GM23248 (cell line): ENCODE results near the gene RASSF5. TPM values are rescaled to one million over a fixed set of nuclear protein-coding genes. Genes with fewer than 3 reads are reported as not detected.

Experiments
- DNase-seq: peaks from one replicate; pipeline ENCODE4 v3.0.0-alpha.2; 2015
- H2AFZ ChIP-seq: fragments of 200-600 bp; sonication (generic); 2 replicates; pipeline ENCODE4 v1.6.1; 2016; ENCODE audit warnings: antibody characterized with exemption
- H3F3A ChIP-seq: fragments of 200-600 bp; sonication (generic); 2 replicates; pipeline ENCODE4 v1.6.1; 2016; ENCODE audit warnings: mild to moderate bottlenecking, antibody characterized with exemption, mixed run types; ENCODE audit not compliant: insufficient read depth
- H3K27ac ChIP-seq: fragments of 200-600 bp; sonication (generic); 2 replicates; pipeline ENCODE4 v1.5.1; 2016; ENCODE audit warnings: mild to moderate bottlenecking
- H3K27me3 ChIP-seq: fragments of 200-600 bp; sonication (generic); replicated peaks from 2 replicates; pipeline ENCODE4 v1.6.1; 2016; ENCODE audit warnings: mild to moderate bottlenecking; ENCODE audit not compliant: insufficient read depth
- H3K36me3 ChIP-seq: fragments of 200-600 bp; sonication (generic); 2 replicates; pipeline ENCODE4 v1.6.1; 2016; ENCODE audit warnings: low read depth, mild to moderate bottlenecking
- H3K4me1 ChIP-seq: fragments of 200-600 bp; sonication (generic); 2 replicates; pipeline ENCODE4 v1.6.1; 2016; ENCODE audit warnings: mild to moderate bottlenecking; ENCODE audit not compliant: insufficient read depth
- H3K4me2 ChIP-seq: fragments of 200-600 bp; sonication (generic); one replicate; pipeline ENCODE4 v1.6.1; 2016; ENCODE audit warnings: mild to moderate bottlenecking; ENCODE audit not compliant: unreplicated experiment
- H3K4me3 ChIP-seq: fragments of 200-600 bp; sonication (generic); 2 replicates; pipeline ENCODE4 v1.5.1; 2016; ENCODE audit warnings: mild to moderate bottlenecking
- H3K79me2 ChIP-seq: fragments of 200-600 bp; sonication (generic); 2 replicates; pipeline ENCODE4 v1.6.1; 2016; ENCODE audit warnings: mild to moderate bottlenecking; ENCODE audit not compliant: insufficient read depth
- H3K9ac ChIP-seq: fragments of 200-600 bp; sonication (generic); 2 replicates; pipeline ENCODE4 v1.6.1; 2016; ENCODE audit warnings: mild to moderate bottlenecking
- H3K9me2 ChIP-seq: fragments of 200-600 bp; sonication (generic); 2 replicates; pipeline ENCODE4 v1.6.1; 2016; ENCODE audit warnings: mixed run types, mild to moderate bottlenecking, moderate library complexity; ENCODE audit not compliant: insufficient read depth
- H3K9me3 ChIP-seq: fragments of 200-600 bp; sonication (generic); one replicate; pipeline ENCODE4 v1.6.1; 2017; ENCODE audit warnings: low read depth
- H4K20me1 ChIP-seq: fragments of 200-600 bp; sonication (generic); 2 replicates; pipeline ENCODE4 v1.6.0; 2016; ENCODE audit not compliant: insufficient read depth
- EZH2 ChIP-seq: fragments of 200-600 bp; sonication (generic); IDR thresholded peaks from 2 replicates; pipeline ENCODE4 v1.6.1; 2018; ENCODE audit warnings: antibody characterized with exemption, mild to moderate bottlenecking; ENCODE audit not compliant: insufficient read depth, poor library complexity, severe bottlenecking
- EZH2phosphoT487 ChIP-seq: fragments of 200-600 bp; sonication (generic); IDR thresholded peaks from 2 replicates; pipeline ENCODE4 v1.6.1; 2018; ENCODE audit warnings: antibody characterized with exemption, moderate library complexity, mild to moderate bottlenecking, low read depth; ENCODE audit not compliant: insufficient read depth
- WGBS, 2 experiments: methylation state at CpG; one replicate each; pipeline ENCODE4 v1.1.6; 2015 to 2017; ENCODE audit warnings: low lambda C conversion rate in 2 of 2, low coverage in 1 of 2; ENCODE audit errors: missing lambda C conversion rate in 2 of 2; 5-methylcytosine and 5-hydroxymethylcytosine counted together
- in situ Hi-C: fragments of 300-500 bp; cut with MboI; formaldehyde crosslinking; loops from 2 replicates; pipeline ENCODE4 v1.15.0; 2020
- polyA plus RNA-seq: library from polyadenylated mRNA; unstranded; fragments of >200 nt; fragmentation: Nextera tagmentation; extraction: Ambion mirVana; gene quantifications from 2 replicates; pipeline ENCODE4 v1.2.1, GENCODE V29; 2016
- total RNA-seq: library from RNA; depleted of rRNA; stranded (reverse); fragments of >200 nt; shearing (Covaris generic); gene quantifications from 2 replicates; pipeline ENCODE4 v1.2.3, GENCODE V29; 2014

Gene RASSF5
- total and polyA plus RNA-seq, 2 experiments from 2014 or later = 0.22 to 0.48 TPM

DNA sequence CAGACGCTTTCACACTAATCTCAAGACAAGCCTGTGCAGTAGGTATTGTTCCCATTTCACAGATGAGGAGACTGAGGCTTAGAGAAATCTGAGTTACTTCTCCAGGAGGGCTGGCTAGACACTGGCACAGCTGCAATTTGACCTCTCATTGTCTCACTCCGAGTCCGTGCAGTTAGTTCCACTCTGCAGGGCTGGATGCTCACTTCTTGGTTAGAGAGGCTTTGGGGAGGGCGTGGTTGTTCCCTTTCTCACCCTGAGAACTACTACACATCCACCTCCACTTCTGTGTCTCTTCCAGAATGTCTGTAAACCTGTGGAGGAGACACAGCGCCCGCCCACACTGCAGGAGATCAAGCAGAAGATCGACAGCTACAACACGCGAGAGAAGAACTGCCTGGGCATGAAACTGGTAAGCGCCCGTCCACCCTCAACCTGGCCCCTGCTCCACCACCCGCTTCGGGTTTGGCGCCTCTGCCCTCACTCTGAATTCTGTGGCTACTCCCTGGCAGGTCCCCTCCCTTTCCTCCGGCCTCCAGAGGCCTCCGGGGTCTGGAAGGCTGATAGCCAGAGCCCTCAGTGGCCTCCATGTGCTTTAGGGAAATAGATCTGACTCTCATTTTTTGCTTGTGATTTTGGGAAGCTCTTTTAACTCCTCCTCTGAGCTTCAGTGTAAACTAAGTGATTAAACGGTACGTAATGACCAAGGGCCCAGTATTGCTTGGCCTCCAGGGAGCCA lies 75.8 kb downstream of the RASSF5 start:
- 0 out of 2 replicates have a peak, but pooled peaks cover 16% of the 10 kb centered on the region for H3F3A ChIP-seq
- no peaks in the 10 kb centered on the region for H4K20me1 ChIP-seq
- no peaks in the 10 kb centered on the region for H3K9me2 ChIP-seq
- peaks cover 15% of the 10 kb centered on the region for H3K4me1 ChIP-seq
- in situ Hi-C loops = loop anchor here (10.0 kb wide), 1 partner anchor 78 kb away; the partner anchor contains the start of gene RASSF5
- H3K4me2 ChIP-seq = no peak overlapping the region
- H3K27me3 ChIP-seq = no peaks in the 10 kb centered on the region
- WGBS, 2 experiments = 89 to 90% methylated on average over 18 of the region's 18 CpGs
- no peaks in the 10 kb centered on the region for H3K9me3 ChIP-seq
- H3K9ac ChIP-seq = no peak overlapping the region
- no peak for DNase-seq
- no peak overlapping the region for H3K4me3 ChIP-seq
- no peaks in the 10 kb centered on the region for H3K79me2 ChIP-seq
- H3K36me3 ChIP-seq = no peaks in the 10 kb centered on the region
- no peak for TF ChIP-seq EZH2phosphoT487
- no peak for TF ChIP-seq EZH2
- H3K27ac ChIP-seq = no peak overlapping the region
- H2AFZ ChIP-seq = no peak overlapping the region

DNA sequence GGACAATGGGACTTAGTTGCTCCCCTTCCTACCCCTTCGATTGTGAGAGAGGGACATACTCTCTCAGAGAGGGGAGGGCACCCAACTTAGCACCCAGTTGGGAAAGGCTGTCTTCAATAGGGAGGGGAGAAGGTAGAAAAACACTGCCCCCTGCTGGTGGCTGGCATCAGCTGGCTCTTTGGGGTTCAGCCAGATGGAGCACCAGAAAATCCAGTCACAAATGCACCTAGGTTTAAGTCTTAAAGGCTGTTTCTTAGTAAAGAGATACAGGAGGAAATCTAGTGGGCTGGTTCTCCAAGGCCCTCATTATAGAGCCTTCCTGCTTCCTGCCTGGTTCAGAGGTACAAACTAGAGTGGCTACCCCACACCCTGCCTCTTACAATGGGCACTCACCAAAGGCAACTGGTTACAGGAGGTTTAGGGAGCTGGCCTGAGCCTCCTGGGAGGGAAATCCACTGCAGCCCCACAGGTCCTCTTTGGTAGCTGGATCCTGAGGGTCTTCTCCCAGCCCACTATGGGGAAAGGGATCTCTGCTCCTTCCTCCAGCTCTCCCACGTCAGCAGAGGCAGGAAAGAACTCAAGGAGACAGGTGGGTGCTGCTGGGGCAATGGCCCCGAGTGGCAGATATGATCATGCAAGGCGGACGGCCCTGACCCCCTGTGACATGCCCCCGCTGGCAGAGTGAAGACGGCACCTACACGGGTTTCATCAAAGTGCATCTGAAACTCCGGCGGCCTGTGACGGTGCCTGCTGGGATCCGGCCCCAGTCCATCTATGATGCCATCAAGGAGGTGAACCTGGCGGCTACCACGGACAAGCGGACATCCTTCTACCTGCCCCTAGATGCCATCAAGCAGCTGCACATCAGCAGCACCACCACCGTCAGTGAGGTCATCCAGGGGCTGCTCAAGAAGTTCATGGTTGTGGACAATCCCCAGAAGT lies 76.6 kb downstream of the RASSF5 start:
- in situ Hi-C loops = loop anchor here (10.0 kb wide), 1 partner anchor 79 kb away; the partner anchor contains the start of gene RASSF5
- Histone ChIP-seq H2AFZ (no peak overlapping the region), H3K36me3 (no peaks in the 10 kb centered on the region), H3K4me3 (no peak overlapping the region), H3K9ac (no peak overlapping the region), H3F3A (peaks cover 15% of the 10 kb centered on the region; the same call in 1 of the 2 replicates), H4K20me1 (no peaks in the 10 kb centered on the region), H3K4me1 (peaks cover 18% of the 10 kb centered on the region), H3K27me3 (no peaks in the 10 kb centered on the region), H3K4me2 (no peak overlapping the region), H3K9me2 (no peaks in the 10 kb centered on the region), H3K79me2 (no peaks in the 10 kb centered on the region), H3K27ac (no peak overlapping the region), H3K9me3 (no peaks in the 10 kb centered on the region)
- 76 to 79% methylated on average over 12 to 15 of the region's 16 CpGs for WGBS, 2 experiments
- no peak for TF ChIP-seq EZH2
- no peak for TF ChIP-seq EZH2phosphoT487
- peak; percentile 81 for DNase-seq

DNA sequence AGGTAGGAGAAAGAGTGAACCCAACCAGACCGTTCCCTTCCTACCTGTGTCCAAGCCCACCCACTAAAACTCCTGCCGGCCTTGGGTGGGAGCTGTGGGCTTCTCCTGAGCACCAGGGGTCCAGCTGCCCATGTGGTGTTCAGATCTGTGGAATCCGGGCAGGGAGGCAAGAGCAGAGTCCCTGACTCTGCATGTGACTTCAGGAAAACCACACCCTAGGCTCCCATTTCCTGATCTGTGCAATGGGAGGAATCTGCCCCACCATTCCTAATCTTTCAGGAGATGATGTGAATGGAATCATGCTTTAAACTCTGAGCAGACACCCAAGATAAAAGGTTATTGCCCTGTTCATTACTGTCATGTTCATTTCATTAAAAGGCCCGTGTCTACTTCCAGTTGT lies 77.4 kb downstream of the RASSF5 start:
- no peak overlapping the region for H2AFZ ChIP-seq
- no peak overlapping the region for H3K4me3 ChIP-seq
- DNase-seq = no peak
- no peak overlapping the region for H3K27ac ChIP-seq
- in situ Hi-C loops = loop anchor here (10.0 kb wide), 1 partner anchor 80 kb away; the partner anchor contains the start of gene RASSF5
- no peaks in the 10 kb centered on the region for H3K9me3 ChIP-seq
- no peaks in the 10 kb centered on the region for H3K27me3 ChIP-seq
- peaks cover 20% of the 10 kb centered on the region for H3K4me1 ChIP-seq
- H3K9me2 ChIP-seq = no peaks in the 10 kb centered on the region
- H3K4me2 ChIP-seq = no peak overlapping the region
- H3K9ac ChIP-seq = no peak overlapping the region
- H3K79me2 ChIP-seq = no peaks in the 10 kb centered on the region
- WGBS, 2 experiments = 55 to 64% methylated on average over 4 of the region's 4 CpGs
- H3K36me3 ChIP-seq = no peaks in the 10 kb centered on the region
- peaks cover 13% of the 10 kb centered on the region for H3F3A ChIP-seq
- no peak for TF ChIP-seq EZH2
- H4K20me1 ChIP-seq = no peaks in the 10 kb centered on the region
